SU-DHL-6 (cell line): ENCODE data around the gene OPRM1.

Experiments
- H2AFZ ChIP-seq: fragments of 200-600 bp; sonication (generic); 2 replicates; pipeline ENCODE4 v1.6.1; 2014; ENCODE audit warnings: low read depth, mild to moderate bottlenecking, moderate library complexity, mixed read lengths, antibody characterized with exemption, low read length; ENCODE audit not compliant: severe bottlenecking
- H3F3A ChIP-seq: fragments of 200-600 bp; shearing (Covaris generic); 2 replicates; pipeline ENCODE4 v1.6.0; 2016; ENCODE audit warnings: antibody characterized with exemption, mild to moderate bottlenecking; ENCODE audit not compliant: insufficient read depth
- H3K27ac ChIP-seq: fragments of 200-600 bp; sonication (generic); 2 replicates; pipeline ENCODE4 v1.5.1; 2016; ENCODE audit warnings: low read depth, mild to moderate bottlenecking, low read length, moderate library complexity, mixed read lengths
- H3K27me3 ChIP-seq: fragments of 200-600 bp; sonication (generic), shearing (Covaris generic); 2 replicates; pipeline ENCODE4 v1.6.0; 2014; ENCODE audit warnings: mild to moderate bottlenecking, low read length
- H3K36me3 ChIP-seq: fragments of 200-600 bp; sonication (generic); 2 replicates; pipeline ENCODE4 v1.6.1; 2014; ENCODE audit warnings: mild to moderate bottlenecking, low read length, mixed read lengths
- H3K4me2 ChIP-seq: fragments of 300-600, 200-600 bp; shearing (Covaris generic), sonication (generic); 2 replicates; pipeline ENCODE4 v1.6.0; 2014; ENCODE audit warnings: low read length, low read depth, mild to moderate bottlenecking; ENCODE audit not compliant: poor library complexity, severe bottlenecking
- H3K4me3 ChIP-seq: fragments of 200-600 bp; sonication (generic); 2 replicates; pipeline ENCODE4 v1.5.1; 2014; ENCODE audit warnings: antibody characterized with exemption, low read length, mild to moderate bottlenecking, mixed read lengths; ENCODE audit not compliant: insufficient read depth, poor library complexity, severe bottlenecking
- H3K79me2 ChIP-seq: fragments of 200-600 bp; sonication (generic); 2 replicates; pipeline ENCODE4 v1.6.1; 2014; ENCODE audit warnings: mild to moderate bottlenecking, low read length, moderate library complexity; ENCODE audit not compliant: insufficient read depth
- H3K9ac ChIP-seq: fragments of 200-600 bp; sonication (generic); 2 replicates; pipeline ENCODE4 v1.7.0; 2014; ENCODE audit warnings: mild to moderate bottlenecking, low read length
- H3K9me2 ChIP-seq: fragments of 200-600 bp; sonication (generic); replicated peaks from 2 replicates; pipeline ENCODE4 v1.6.1; 2014; ENCODE audit warnings: low read length; ENCODE audit not compliant: insufficient read depth
- H3K9me3 ChIP-seq: fragments of 200-600 bp; sonication (generic); 2 replicates; pipeline ENCODE4 v1.6.1; 2014; ENCODE audit warnings: low read length, mixed read lengths; ENCODE audit not compliant: insufficient read depth
- H4K20me1 ChIP-seq: fragments of 200-600 bp; sonication (generic); 2 replicates; pipeline ENCODE4 v1.6.1; 2014; ENCODE audit warnings: low read depth, mild to moderate bottlenecking, antibody characterized with exemption, low read length, moderate library complexity, mixed read lengths
- CTCF ChIP-seq: fragments of 200-600 bp; sonication (generic); IDR thresholded peaks from one replicate; pipeline ENCODE4 v1.5.1; 2017; ENCODE audit warnings: antibody characterized with exemption, mild to moderate bottlenecking, low read length, moderate library complexity; ENCODE audit not compliant: insufficient read depth, poor library complexity, severe bottlenecking
- EZH2phosphoT487 ChIP-seq: fragments of 200-600 bp; sonication (generic), shearing (Covaris generic); conservative IDR thresholded peaks from 2 replicates; pipeline ENCODE4 v1.6.1; 2018; ENCODE audit warnings: mild to moderate bottlenecking, antibody characterized with exemption, low read length, moderate library complexity, mixed read lengths

OPRM1 gene

GRCh38 chr6:154202339-154202738 is 163.3 kb downstream of the OPRM1 start:
- no peak overlapping the region for H3K9ac ChIP-seq
- no peak overlapping the region for H3K27ac ChIP-seq
- no peaks in the 10 kb centered on the region for H3K9me2 ChIP-seq
- H3F3A ChIP-seq: no peaks in the 10 kb centered on the region
- H3K36me3 ChIP-seq: no peaks in the 10 kb centered on the region
- H3K79me2 ChIP-seq: no peaks in the 10 kb centered on the region
- no peaks in the 10 kb centered on the region for H4K20me1 ChIP-seq
- H3K9me3 ChIP-seq: no peaks in the 10 kb centered on the region
- H3K4me2 ChIP-seq: no peak overlapping the region
- no peak for TF ChIP-seq CTCF
- TF ChIP-seq EZH2phosphoT487: no peak
- no peak overlapping the region for H3K4me3 ChIP-seq
- H2AFZ ChIP-seq: no peak overlapping the region
- H3K27me3 ChIP-seq: no peaks in the 10 kb centered on the region

- no peaks in the 10 kb centered on the region for H3K36me3 ChIP-seq
- no peaks in the 10 kb centered on the region for H3K9me2 ChIP-seq
- H3K79me2 ChIP-seq: no peaks in the 10 kb centered on the region
- no peak overlapping the region for H3K9ac ChIP-seq
- H3K4me3 ChIP-seq: no peak overlapping the region
- H3F3A ChIP-seq: no peaks in the 10 kb centered on the region
- no peaks in the 10 kb centered on the region for H3K9me3 ChIP-seq
- H3K27me3 ChIP-seq: no peaks in the 10 kb centered on the region
- TF ChIP-seq EZH2phosphoT487: no peak
- TF ChIP-seq CTCF: no peak
- H3K4me2 ChIP-seq: no peak overlapping the region
- H3K27ac ChIP-seq: no peak overlapping the region
- no peaks in the 10 kb centered on the region for H4K20me1 ChIP-seq
- H2AFZ ChIP-seq: no peak overlapping the region
Observed at GRCh38 chr6:154202958-154203357, 163.9 kb downstream of the OPRM1 start.

GRCh38 chr6:154206141-154206540 is 167.1 kb downstream of the OPRM1 start:
- no peaks in the 10 kb centered on the region for H3F3A ChIP-seq
- H3K27ac ChIP-seq: no peak overlapping the region
- no peaks in the 10 kb centered on the region for H3K36me3 ChIP-seq

More at GRCh38 chr6:154206141-154206540, 167.1 kb downstream of the OPRM1 start:
- H4K20me1 ChIP-seq: no peaks in the 10 kb centered on the region
- no peak overlapping the region for H3K4me2 ChIP-seq
- H3K4me3 ChIP-seq: no peak overlapping the region
- TF ChIP-seq CTCF: no peak
- no peak for TF ChIP-seq EZH2phosphoT487
- H3K79me2 ChIP-seq: no peaks in the 10 kb centered on the region
- no peak overlapping the region for H3K9ac ChIP-seq
- no peaks in the 10 kb centered on the region for H3K27me3 ChIP-seq
- H3K9me2 ChIP-seq: no peaks in the 10 kb centered on the region
- no peak overlapping the region for H2AFZ ChIP-seq
- H3K9me3 ChIP-seq: no peaks in the 10 kb centered on the region
